ENCODE measurements around the gene C1QC. TPM values are rescaled to one million over a fixed set of nuclear protein-coding genes. Genes with fewer than 3 reads are reported as not detected.

Gene C1QC
- total RNA-seq, 1 experiment from 2014 or later = not detected

- Histone ChIP-seq H3K4me3 (ENCODE audit: low read depth, low read length, poor library complexity, severe bottlenecking) (no peak overlapping the region), H3K27ac (ENCODE audit: low read depth, low read length, poor library complexity, severe bottlenecking) (no peak overlapping the region), H3K9me3 (ENCODE audit: low read depth, low read length, poor library complexity, severe bottlenecking) (no peaks in the 10 kb centered on the region), H3K36me3 (ENCODE audit: insufficient read depth, low read length, poor library complexity, severe bottlenecking) (no peaks in the 10 kb centered on the region), H3K4me1 (ENCODE audit: insufficient read depth, low read length, poor library complexity, severe bottlenecking) (no peaks in the 10 kb centered on the region), H3K27me3 (replicated peaks; ENCODE audit: insufficient read depth, low read depth, low read length, poor library complexity) (peaks cover 60% of the 10 kb centered on the region)
- TF ChIP-seq CTCF (conservative IDR thresholded peaks at IDR 0.05; ENCODE audit: low read depth, low read length) (no peak), EZH2 (IDR thresholded peaks at IDR 0.05; ENCODE audit: borderline replicate concordance, low read depth, low read length, poor library complexity, severe bottlenecking) (no peak)
- ChIA-PET CTCF (no interaction called here), POLR2A (ENCODE audit: low non-redundant PET) (interaction anchor here (0.7 kb wide), 1 partner anchor 500 kb away, joined by 9 read pairs; no protein-coding TSS in a partner anchor)
- DNase-seq (ENCODE audit: low spot score) = no peak
- no TSS peak for BruUV-seq (replicated peaks)
- intact Hi-C loops (cut with micrococcal nuclease; ENCODE audit: unreplicated experiment) = no loop called here
Observed at GRCh38 chr1:22597301-22597965, 46.0 kb upstream of the C1QC start.

- ChIA-PET CTCF (no interaction called here), POLR2A (ENCODE audit: low non-redundant PET) (no interaction called here)
- Histone ChIP-seq H3K4me3 (ENCODE audit: low read depth, low read length, poor library complexity, severe bottlenecking) (no peak overlapping the region), H3K27ac (ENCODE audit: low read depth, low read length, poor library complexity, severe bottlenecking) (no peak overlapping the region), H3K9me3 (ENCODE audit: low read depth, low read length, poor library complexity, severe bottlenecking) (no peaks in the 10 kb centered on the region), H3K4me1 (ENCODE audit: insufficient read depth, low read length, poor library complexity, severe bottlenecking) (no peaks in the 10 kb centered on the region), H3K27me3 (replicated peaks; ENCODE audit: insufficient read depth, low read depth, low read length, poor library complexity) (peaks cover 60% of the 10 kb centered on the region), H3K36me3 (ENCODE audit: insufficient read depth, low read length, poor library complexity, severe bottlenecking) (no peaks in the 10 kb centered on the region)
- no peak for DNase-seq (ENCODE audit: low spot score)
- no TSS peak for BruUV-seq (replicated peaks)
- intact Hi-C loops (cut with micrococcal nuclease; ENCODE audit: unreplicated experiment) = no loop called here
- TF ChIP-seq CTCF (conservative IDR thresholded peaks at IDR 0.05; ENCODE audit: low read depth, low read length) = no peak
- no peak for TF ChIP-seq EZH2 (IDR thresholded peaks at IDR 0.05; ENCODE audit: borderline replicate concordance, low read depth, low read length, poor library complexity, severe bottlenecking)
Observed at GRCh38 chr1:22597996-22598395, 45.4 kb upstream of the C1QC start.

- POLR2A ChIA-PET (ENCODE audit: low non-redundant PET) = no interaction called here
- TF ChIP-seq CTCF (conservative IDR thresholded peaks at IDR 0.05; ENCODE audit: low read depth, low read length) (no peak), EZH2 (IDR thresholded peaks at IDR 0.05; ENCODE audit: borderline replicate concordance, low read depth, low read length, poor library complexity, severe bottlenecking) (no peak)
- Histone ChIP-seq H3K36me3 (ENCODE audit: insufficient read depth, low read length, poor library complexity, severe bottlenecking) (no peaks in the 10 kb centered on the region), H3K27me3 (replicated peaks; ENCODE audit: insufficient read depth, low read depth, low read length, poor library complexity) (peaks cover 61% of the 10 kb centered on the region), H3K9me3 (ENCODE audit: low read depth, low read length, poor library complexity, severe bottlenecking) (no peaks in the 10 kb centered on the region), H3K4me3 (ENCODE audit: low read depth, low read length, poor library complexity, severe bottlenecking) (no peak overlapping the region), H3K27ac (ENCODE audit: low read depth, low read length, poor library complexity, severe bottlenecking) (no peak overlapping the region), H3K4me1 (ENCODE audit: insufficient read depth, low read length, poor library complexity, severe bottlenecking) (no peaks in the 10 kb centered on the region)
- BruUV-seq (replicated peaks) = no TSS peak
- intact Hi-C loops (cut with micrococcal nuclease; ENCODE audit: unreplicated experiment) = no loop called here
- CTCF ChIA-PET = no interaction called here
- no peak for DNase-seq (ENCODE audit: low spot score)
Observed at GRCh38 chr1:22598736-22599135, 44.7 kb upstream of the C1QC start.

Measured in A673 (cell line).